Thyroid gland (tissue), 4 donors: ENCODE data around the gene VAMP7.

Experiments
- CTCF ChIP-seq, 6 experiments: fragments of 200-600 bp in 3 of 6; fragments of 450-650 bp in 3 of 6; sonication (generic) in 3 of 6; IDR thresholded peaks; one replicate each; pipeline ENCODE4 v1.5.1; 2016 to 2019; ENCODE audit warnings: antibody characterized with exemption in 6 of 6, mild to moderate bottlenecking in 2 of 6, inconsistent platforms in 1 of 6, moderate library complexity in 1 of 6
- POLR2A ChIP-seq, 2 donors: fragments of 450-650 bp; IDR thresholded peaks; one replicate each; pipeline ENCODE4 v1.6.1; 2017; ENCODE audit warnings: antibody characterized with exemption in 2 of 2, mild to moderate bottlenecking in 2 of 2, moderate library complexity in 1 of 2

GRCh38 chrX:155900765-155901164 lies 19.6 kb downstream of the VAMP7 start:
- TF ChIP-seq CTCF (IDR thresholded peaks at IDR 0.05) (no peak), POLR2A (IDR thresholded peaks at IDR 0.05) (no peak)
